NCI-H748 treated with DMSO at 0.1 percent for 48 hours (cell line): ENCODE results near the gene SCAMP1.

Experiments
- DNase-seq: peaks from one replicate; lab custom pipeline; 2025; lab: John Stamatoyannopoulos, UW

The SCAMP1 gene

DNA sequence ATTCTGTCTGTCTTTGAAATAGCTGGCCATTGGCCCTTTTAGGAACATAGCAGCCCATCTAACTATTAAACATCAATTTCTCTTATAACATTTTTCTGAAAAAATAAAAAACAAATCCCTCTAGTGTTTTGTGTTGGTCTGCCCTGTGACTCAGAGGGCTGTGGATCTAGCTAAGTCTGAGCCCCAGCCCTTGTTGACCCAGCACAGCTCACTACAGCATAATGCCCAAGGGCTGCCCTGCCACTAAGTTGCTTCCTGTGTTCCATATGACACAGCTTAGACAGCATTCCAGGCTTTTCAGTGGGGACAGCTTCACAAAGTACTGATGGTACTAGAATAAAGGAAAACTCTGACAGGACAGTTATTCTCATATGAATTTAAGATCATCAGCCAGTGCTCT lies 136.0 kb downstream of the SCAMP1 start:
- DNase-seq, result no peak

DNA sequence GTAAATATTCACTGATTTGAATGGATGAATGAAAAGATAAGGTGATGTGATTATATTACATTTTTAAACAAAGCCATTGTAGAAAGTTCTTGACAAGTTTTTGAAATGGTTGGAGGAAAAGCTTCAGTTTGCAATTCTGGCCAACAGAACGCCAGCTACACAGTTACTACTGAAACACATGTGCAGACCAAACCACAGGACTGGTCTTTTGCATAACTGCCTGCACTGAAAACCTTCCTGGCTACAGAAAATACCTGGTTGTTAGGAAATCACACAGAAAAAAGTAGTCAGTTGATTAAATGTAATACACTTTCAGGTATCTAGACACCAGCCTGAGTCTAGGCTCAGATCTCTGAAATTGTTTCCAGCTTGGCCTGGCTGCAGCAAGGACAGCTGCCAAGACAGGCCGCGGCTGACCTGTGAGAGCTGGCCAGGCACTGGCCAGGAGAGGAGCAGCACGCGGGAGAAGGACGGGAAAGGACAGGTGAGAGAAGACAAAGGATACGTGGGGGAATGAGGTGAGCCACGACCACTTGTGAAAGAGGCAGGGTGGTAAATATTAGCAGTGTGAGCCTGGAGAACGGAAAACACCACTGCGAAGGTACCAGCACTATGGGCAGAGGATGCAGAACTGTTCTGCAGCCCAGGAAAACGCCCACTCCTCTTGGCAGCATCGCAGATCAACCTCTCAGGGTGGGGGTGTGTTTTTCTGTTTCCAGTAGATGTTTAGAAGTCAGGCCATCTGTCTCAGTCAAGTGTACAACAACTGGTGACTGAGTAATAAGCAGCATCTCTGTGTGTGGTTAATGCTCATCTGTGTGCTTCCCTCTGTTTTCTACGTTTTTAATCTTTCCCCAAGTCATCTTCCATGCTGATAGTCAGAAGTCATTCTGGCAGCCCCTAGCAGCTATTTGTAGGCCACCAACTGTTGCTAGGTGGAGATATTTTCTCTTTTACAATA lies 137.4 kb downstream of the SCAMP1 start:
- no peak for DNase-seq

DNA sequence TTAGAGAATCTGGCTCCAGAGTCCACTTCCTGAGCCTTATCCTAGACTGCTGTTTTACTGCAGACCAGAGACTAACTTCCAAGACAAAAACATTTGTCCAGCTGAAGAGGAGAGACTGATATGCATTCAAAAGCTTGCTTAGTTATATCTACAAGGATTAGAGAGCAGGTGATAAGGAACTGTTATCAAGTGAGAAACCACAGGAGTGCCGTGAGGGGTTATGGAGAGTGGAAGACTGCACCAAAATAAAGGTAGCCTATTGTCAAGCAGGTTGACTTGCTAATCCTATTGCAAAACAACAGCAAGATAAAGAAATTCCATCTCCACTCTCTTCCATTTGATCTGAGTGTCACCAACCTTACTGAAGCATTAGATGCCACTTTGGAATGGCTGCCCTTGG lies 139.1 kb downstream of the SCAMP1 start:
- no peak for DNase-seq

DNA sequence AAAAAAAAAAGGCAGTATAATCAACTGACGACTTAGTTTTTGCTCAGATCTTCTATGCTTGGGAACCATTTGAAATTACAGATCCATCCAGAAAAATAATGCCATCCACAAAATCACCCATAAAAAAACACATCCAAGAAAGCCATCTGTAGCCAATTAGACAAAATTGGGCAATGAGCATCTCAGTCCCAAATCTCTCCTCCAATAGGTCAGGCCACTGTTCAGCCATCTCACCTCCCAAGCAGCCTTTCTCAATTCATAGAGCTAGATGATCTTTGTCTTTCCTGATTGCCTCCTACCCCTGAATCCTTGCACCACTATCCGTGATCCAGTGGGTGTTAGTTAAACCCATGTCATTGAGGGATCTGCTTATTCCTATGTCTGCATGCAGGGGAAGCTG lies 139.6 kb downstream of the SCAMP1 start:
- DNase-seq, result no peak

DNA sequence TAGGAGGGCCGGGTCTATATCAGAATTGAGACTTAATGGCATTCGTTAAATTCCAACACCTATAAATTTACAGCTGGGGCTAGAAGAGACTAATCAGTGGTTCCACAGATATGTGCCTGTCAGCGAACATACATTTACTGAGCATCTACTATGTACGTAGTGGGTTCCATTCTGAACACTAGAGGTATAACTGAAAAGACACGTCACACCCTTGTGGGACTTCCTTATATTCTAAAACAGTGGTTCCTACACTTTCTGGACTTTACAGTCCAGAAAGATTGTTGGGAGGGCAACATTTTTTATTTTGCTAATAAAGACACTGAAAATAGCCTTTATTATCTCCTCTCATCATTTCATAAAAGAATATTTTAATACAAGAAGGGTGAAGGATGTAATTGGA lies 140.5 kb downstream of the SCAMP1 start:
- no peak for DNase-seq

DNA sequence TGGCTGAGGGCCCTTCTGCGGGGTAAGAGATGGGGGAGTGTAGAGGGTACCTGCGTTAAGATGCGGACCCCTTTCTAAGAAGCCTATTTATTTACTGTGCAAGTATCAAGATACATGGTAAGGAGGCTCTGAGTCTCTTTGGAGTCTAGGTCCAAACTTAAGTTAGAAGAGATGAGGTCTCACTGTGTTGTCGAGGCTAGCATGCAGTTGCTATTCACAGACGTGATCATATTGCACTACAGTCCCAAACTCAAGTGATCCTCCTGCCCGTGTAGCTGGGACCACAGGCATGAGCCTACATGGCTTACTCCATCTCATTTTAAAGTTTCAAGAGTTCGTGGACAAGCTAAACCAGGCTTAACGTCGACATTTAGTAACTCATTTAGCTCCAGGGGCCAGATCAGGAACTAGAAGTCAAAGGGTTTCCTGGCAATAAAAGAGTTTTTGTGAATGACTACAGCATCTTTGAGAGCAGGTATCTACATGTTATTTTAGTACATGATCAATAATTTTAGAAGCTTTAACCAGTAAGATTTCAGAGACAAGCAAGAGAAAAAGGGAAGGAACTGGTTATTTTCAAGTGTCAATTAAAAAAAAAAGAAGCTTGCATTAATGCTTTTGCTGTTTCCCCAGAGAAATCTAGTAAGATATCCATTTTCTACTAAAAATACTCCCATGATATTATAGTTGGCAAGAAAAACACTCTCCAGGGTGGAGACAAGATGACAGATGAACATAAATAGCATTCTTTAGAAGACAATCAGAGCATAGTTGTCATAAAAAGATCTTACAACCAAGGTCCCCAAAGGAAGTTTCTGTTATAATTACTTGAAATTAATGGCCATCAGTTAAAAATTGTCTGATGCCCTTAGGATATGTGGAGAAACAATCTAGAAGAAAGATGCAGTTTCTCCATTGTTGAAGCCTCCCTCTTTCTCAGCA lies 141.3 kb downstream of the SCAMP1 start:
- no peak for DNase-seq

DNA sequence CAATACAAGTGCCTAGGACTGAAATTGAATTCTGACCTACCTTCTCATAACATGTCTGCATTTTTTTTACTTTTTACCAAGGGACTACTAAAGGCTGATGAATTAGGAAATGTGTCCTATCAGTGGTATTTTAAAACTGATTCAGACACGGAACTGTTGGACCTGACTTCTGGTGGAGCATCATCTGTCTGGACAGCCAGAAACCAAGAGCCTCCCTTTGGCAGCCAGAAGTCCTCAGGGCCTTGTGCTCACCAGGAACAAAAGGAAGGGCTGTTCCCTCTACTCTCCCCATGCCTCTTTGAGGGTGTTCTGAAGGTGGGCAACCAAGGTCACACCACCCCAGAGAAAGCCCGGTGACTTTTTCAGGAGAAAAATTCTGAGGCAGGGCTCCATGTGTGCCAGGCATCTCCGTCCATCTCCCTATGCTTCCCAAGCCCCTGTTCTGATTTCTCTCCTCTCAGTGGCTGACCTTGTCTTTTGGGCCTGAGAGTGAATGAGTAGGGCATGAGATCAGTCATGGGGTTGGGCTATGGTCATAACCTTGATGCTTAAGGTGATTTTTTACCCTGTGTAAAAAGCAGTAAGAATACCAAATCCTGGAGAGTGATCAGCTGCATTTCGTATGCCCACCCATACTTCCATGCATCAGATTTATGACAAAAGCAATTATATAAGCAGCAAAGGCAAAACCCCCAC lies 143.7 kb downstream of the SCAMP1 start:
- no peak for DNase-seq

DNA sequence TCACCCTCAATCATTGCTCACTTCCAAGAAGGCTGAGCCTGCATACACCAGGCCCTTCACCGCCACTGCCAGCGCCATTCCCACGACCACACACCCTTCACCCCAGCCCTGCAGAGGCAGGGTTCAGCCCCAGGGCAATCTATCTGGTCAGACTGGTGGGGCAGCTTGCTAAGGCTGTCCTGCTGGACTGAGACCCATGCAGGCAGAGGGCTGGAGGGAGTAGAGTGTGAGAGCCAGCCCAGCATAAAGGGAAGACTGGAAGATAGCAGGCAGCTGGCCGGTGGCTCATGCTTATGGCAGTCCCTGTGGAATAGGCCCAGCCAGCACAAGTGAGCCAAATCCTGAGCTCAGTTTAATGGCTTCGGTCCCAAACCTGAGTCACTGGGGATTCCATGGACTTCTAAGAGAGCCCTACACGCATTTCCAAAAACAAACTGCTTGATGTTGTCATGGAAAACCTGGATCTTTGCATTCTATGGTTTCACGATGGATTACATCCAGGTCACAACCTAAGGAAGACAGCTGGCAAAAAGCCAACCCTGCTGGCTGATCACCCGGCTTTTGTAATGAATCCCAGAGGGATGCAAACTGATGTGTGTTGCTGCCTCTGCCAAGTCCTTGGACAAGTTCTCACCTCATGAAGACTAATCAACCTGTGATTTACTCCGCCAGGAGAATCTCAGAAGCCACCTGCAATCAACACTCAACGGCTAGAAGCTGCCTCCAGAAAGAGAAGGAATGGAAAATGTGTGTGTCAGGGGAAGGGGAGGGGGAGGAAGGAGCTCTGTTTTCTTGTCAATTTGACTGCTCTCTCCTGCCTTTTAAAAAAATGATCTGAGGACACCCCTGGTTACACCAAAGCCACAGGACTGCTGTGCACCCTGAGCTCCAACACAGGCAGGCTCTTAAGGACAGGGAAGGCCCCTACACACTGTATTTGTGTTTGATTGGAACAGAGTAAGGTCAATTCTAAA lies 144.6 kb downstream of the SCAMP1 start:
- peak; percentile 16 for DNase-seq

DNA sequence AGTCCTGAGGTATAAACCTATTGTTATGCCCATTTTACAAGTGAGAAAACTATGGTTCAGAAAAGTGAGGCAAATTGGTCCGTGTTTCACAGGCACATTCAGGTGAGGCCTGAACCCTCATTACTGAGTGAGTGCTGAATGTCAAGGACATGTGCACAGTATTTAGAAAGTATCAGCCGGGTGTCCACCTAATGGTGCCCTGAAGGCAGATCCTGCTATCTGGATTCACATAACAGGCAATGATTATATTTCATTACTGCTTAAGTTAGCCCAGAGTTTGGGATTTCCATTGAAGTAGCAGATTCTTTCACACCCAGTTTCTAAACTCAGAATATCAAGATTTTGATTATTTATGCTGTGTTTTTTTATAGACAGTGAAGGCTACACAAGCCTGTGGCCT lies 145.4 kb downstream of the SCAMP1 start:
- no peak for DNase-seq

DNA sequence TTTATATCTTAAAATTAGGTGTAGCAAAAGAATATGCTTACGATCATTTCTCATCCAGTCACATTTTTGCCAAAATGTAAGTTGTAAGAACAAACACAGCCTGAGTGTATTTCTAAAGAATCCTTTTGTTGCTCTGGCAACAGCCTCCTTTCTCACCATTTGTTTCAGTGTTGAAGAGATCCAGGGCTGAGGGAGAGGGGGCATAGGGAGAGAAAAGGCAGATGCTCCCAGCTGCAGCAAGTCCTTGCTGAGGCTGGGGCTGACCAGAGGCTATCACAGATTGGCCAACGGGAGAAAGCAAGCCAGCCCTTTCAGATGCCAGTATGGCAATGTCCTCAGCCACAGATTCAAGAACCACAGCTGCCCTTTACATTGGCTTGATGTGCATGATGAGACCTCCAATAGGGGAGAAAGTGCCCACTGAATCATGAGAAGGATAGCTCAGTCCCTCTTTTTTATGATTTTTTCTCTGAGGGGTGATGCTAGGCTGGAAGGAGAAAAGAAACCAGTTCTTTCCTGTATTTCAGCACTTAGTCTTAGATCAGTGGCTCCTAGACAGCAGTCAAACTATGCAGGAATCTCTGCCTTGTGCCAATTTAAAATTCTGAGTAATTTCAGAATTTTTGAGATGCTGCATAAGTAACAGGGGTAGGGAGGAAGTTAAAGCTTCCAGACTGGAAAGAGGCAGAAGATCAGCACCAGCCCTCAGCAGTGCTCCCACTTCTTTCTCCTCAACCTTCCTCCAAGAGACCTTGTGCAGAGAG lies 146.0 kb downstream of the SCAMP1 start:
- DNase-seq, result no peak

DNA sequence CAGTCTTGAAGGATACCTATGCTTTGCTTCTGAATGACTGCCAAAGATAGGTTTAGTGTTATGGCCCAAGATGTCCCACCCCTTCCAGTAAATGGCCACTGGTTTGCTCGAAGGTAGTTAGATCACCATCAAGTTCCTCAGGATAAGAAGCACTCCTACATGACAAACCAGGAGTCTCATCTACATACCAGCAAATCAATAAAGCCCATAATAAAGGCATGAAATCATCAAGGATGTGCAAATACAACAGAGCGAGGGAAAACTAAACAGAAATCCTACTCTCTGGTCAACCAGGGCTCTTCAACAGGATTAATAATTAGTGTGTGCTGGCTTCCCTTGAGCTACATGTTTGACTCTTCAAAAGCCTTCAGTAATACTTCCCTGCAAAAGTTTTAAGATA lies 147.1 kb downstream of the SCAMP1 start:
- no peak for DNase-seq

DNA sequence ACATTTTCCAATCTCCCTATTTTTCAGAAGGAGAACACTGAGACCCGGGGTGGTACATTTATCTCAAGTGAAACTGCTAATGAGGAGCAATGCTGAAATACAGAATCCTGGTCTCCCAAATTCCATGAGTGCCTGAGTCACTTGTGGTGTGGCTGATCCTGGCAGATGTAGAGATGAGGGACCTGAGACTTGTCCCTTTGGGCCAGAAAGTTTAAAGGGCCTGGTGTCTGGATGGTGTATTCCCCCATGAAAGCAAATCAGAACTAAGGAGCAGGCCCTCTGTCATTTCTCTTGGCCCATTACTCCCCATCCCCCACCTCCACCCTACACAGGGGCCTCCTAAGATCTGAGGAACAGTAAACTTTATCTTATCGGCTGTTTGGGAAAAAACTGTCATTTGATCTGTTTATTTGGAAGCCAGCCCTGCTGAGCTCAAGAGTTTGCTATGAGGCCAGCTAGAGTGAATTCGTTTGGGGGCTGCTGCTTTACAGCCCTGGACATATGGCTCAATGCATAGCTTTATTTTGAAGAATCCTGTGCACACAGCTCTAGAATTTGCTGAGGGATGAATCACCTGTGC lies 147.9 kb downstream of the SCAMP1 start:
- no peak for DNase-seq

DNA sequence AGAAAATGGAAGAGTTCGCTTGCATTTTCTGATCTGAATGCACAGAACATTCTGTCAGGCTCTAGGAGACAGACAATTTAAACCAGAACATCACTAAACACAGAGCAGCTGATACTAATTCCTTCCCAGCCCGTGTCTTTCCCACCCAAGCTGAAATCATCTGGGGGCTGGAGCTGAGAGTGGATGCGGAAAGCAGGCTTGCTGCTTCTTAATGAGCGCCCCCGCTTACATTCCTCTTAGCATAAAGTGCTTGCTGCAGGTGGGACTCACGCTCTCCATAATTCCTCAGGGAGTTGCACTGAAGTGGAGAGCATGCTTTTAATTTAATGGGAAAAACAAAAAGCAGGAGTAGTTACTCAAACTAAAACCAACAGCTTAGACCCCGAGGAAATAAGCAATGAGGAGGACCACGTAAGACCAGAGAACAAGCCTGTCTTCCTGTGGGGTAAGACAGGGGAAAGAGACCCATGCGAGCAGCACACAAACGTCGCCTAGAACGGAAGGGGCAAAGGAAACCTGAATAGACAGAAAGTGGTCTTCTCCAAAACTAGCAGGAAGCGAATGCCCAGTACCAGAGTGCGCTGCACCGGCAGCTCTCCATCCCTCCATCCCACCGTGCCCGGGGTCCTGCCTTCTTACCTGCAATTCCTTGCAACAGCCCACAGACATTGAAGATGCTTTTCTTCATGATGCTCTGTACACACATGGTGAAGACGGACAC lies 148.9 kb downstream of the SCAMP1 start:
- no peak for DNase-seq

DNA sequence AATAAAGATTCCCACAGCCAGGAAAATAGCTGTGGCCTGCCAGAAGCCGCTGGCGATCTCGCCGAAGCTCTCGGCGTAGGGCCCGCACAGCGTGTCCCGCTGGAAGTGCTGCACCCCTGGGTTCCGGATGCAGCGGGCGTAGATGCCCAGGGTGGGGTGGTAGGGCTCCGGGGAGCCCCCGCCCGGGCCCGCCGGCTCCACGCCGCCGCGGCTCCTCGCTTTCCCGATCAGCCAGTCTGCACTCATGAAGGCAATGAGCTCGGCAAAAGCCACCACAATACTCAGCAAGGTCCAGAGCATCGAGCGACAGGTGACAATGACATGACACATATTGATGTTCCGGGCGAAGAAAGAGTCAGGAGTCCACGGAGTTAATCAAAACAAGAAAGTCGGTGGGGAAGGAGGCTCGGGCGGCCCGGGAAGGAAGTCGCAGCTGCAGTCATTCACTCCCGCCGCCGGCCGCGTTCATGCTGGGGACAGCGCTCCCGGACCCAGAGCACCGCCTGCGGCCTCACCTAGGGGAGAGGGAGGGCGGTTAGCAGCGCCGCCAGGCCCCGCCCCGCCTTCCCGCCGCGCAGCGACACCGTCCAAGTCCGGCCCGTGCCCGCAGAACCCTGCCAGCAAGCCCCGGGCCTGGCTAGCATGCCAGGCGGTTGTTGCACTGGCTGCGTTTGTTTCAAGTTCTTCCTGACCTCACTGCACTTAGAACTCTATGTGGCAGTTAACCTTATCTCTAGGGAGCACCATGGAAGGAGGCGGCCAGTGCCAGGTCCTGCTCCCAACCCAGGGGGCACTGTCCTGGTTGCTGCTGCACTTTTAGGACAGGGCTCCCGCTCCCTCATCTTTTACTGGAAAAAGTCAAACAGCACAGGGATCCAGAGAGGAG lies 149.7 kb downstream of the SCAMP1 start:
- DNase-seq, result peak; percentile 20

DNA sequence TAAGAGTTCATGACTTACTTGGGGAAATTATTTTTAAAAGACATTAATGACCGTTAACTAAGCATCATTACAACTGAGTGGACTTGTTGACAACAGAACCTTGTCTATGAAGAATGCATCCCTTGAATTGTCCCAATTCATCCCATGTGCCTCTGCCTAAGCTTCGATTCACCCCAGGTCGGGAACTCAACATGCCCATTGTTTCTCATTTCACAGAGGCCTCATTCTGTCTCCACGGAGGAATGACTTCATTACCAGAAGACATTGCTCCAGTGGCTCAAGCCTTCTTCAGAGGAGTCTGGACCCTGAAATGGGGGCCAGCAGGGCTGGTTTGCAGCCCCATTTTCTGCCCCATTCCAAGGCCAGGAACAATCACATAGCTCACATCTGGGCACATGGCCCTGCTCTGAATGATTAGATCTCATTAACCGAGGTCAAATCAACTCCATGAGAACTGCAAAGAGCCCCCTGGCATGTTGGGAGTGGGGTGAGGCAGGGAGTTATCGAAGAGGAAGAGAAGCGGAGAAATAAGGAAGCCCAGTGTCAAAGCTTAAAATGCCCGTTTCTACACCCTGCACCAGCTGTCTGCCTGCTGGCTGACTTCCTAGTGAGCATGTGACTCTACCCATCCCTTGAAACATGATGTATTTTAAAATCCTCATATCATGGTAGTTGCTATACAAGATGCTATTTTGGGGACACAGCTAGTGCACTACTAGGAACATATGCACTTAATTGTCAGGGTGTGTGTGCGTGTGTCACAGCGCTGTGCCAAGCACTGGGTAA lies 150.9 kb downstream of the SCAMP1 start:
- DNase-seq, result no peak

DNA sequence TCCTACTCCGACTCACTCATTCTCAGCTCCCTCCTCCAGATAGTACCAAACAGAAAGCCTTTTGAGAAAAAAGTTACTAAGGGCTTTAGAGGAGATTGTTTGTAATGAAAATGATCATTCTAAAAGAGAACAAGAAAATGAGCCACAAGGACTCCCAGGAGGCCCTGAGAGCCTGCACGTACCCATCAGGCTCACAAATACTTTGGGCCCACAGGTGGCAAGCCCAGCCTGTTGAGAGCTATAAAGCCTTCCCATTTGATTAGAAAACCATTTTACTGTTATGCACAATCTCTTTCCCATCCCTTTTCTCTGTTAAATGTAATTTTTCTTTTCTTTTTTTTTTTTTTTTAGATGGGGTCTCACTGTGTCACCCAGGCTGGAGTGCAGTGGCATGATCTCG lies 152.0 kb downstream of the SCAMP1 start:
- DNase-seq, result no peak

DNA sequence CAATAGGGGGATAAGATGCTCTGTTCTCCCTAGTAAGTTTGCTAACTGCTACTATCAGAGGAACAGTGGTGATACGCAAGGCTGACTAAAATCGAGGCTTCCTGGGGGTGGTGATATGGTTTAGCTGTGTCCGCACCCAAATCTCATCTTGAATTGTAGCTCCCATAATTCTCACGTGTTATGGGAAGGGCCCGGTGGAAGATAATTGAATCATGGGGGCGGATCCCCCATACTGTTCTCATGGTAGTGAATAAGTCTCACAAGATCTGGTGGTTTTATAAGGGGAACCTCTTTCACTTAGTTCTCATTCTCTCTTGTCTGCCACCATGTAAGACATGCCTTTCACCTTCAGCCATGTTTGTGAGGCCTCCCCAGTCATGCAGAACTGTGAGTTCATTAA lies 153.0 kb downstream of the SCAMP1 start:
- no peak for DNase-seq
